ENCODE results near the gene GNE. TPM values are rescaled to one million over a fixed set of nuclear protein-coding genes. Genes with fewer than 3 reads are reported as not detected.
A peak's percentile ranks its signal among the peaks of the same experiment; 100 is the strongest.

GNE gene
- total and polyA plus RNA-seq, 9 of the 15 experiments (the other 6 are each of a cell fraction or from before 2014, with no cell fraction given): 5.1 to 18.6 (median 12.0) TPM

DNA sequence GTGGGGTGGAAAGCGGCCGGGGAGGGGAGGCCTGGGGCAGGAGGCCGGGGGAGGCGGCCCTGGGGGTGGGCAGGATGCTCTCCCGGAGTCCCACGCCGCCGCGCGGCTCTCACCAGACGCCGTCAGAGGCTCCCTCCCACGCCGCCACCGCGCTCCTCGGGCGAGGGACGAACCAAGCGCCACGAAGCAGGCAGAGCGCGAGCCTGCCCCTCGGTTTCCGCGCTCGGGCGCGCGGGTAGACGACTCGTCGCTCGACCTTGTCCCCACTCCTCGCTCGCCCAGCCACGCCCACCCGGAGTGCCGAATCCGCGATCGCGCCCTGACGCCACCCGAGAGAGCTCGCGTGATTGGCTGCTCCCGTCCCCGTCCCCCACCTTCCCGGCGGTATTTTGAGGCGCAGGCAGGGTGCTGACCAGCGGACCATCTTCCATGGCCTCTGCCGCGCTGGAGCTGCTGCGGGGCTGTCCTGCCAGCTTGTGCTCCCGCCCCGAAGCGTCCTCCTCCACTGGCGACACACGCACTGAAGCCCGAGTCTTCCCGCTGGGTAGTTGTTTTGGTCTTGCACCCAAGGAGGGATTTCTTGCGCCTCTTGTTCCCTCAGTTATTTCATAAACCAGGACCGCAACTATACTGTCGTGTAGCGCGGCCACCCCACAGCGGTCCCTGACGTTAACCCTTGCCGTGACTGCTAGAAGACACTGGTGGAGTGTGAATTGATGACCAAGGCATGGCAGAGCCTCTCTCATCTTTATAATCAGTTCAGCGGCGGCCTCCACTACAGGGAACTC is at the start of gene GNE (continued):
- TF ChIP-seq HMGN3 (IDR thresholded peaks at IDR 0.05; ENCODE audit: borderline replicate concordance, extremely low read depth, insufficient read length, low read depth, low read length) (peak; percentile 73), CXXC5 (CRISPR knock-in tag; IDR thresholded peaks at IDR 0.05) (peak; percentile 92), MCM3 (IDR thresholded peaks at IDR 0.05) (no peak), ATF1 (CRISPR knock-in tag; IDR thresholded peaks at IDR 0.05) (peak; percentile 69), ATF1 (tag; IDR thresholded peaks at IDR 0.05) (peak; percentile 92), MXI1 (IDR thresholded peaks at IDR 0.05; ENCODE audit: low read depth, low read length) (0 out of 2 replicates have a peak, but pooled peaks have one; percentile 29), MED1 (CRISPR knock-in tag; IDR thresholded peaks at IDR 0.05; ENCODE audit: borderline replicate concordance) (no peak), NR0B1 (IDR thresholded peaks at IDR 0.05; ENCODE audit: partially characterized antibody) (no peak), ZBTB7A (IDR thresholded peaks at IDR 0.05; ENCODE audit: borderline replicate concordance, control insufficient read depth, low read depth, low read length) (peak; percentile 57; the same call in 1 of the 2 replicates), ZNF143 (CRISPR knock-in tag; IDR thresholded peaks at IDR 0.05) (no peak), PRPF4 (IDR thresholded peaks at IDR 0.05; ENCODE audit: insufficient read depth, low read depth, low read length, poor library complexity, severe bottlenecking) (no peak), RAD51 (IDR thresholded peaks at IDR 0.05; ENCODE audit: borderline replicate concordance, low read depth) (peak; percentile 45; the same call in 1 of the 2 replicates), PTTG1 (tag; IDR thresholded peaks at IDR 0.05; ENCODE audit: low read depth) (no peak), JUNB (CRISPR knock-in tag; conservative IDR thresholded peaks at IDR 0.05) (no peak), RCOR1 (IDR thresholded peaks at IDR 0.05; ENCODE audit: borderline replicate concordance in 1 of 2, low read depth in 2 of 2, low read length in 2 of 2) (peak in 1 of 2 experiments; percentile 68; a peak in 2 of 4 replicates), BCOR (IDR thresholded peaks at IDR 0.05) (no peak), KHSRP (IDR thresholded peaks at IDR 0.05) (no peak), HMGXB4 (CRISPR knock-in tag; IDR thresholded peaks at IDR 0.05) (no peak), HSF4 (CRISPR knock-in tag; IDR thresholded peaks at IDR 0.05; ENCODE audit: borderline replicate concordance) (no peak), ATF6 (CRISPR knock-in tag; IDR thresholded peaks at IDR 0.05) (no peak), ZNF507 (tag; conservative IDR thresholded peaks at IDR 0.05) (no peak)

All from K562 (cell line).